ENCODE data around the gene PCYT1A. TPM values are rescaled to one million over a fixed set of nuclear protein-coding genes. Genes with fewer than 3 reads are reported as not detected.
"Not testable (repeated sequence)": the region's sequence is repeated elsewhere in the genome, so short reads cannot be mapped to it uniquely, and the experiment has no call there.

Gene PCYT1A
- total and polyA plus RNA-seq, 4 donors, result 26.7 to 65.0 (median 46.0) TPM

DNA sequence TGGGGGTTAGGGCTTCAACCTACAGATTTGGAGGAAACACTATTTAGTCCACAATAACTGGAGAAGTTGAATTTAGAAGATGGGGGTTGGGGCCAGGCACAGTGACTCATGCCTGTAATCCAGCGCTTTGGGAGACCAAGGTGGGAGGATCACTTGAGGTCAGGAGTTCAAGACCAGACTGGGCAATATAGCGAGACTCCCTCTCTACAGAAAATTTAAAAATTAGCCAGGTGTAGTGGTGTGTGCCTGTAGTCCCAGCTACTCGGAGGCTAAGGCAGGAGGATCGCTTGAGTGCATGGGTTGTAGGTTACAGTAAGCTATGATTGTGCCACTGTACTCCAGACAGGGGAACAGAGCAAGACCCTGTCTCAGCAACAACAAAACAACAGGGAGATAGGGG, 35.5 kb upstream of the PCYT1A start:
- WGBS, 2 donors, result 93 to 95% methylated on average over 4 of the region's 4 CpGs
- no peaks in the 10 kb centered on the region for H3K4me1 ChIP-seq (ENCODE audit: control insufficient read depth in 1 of 2, insufficient read depth in 2 of 2, low read length in 2 of 2)
- no peaks in the 10 kb centered on the region for H3K9me3 ChIP-seq (ENCODE audit: control insufficient read depth, low read length)
- no peak overlapping the region for H3K27ac ChIP-seq (ENCODE audit: low read depth in 1 of 2, low read length in 2 of 2)
- no peaks in the 10 kb centered on the region for H3K27me3 ChIP-seq (ENCODE audit: control insufficient read depth in 1 of 2, insufficient read depth in 2 of 2, low read length in 1 of 2)
- no peak for DNase-seq
- no peak overlapping the region for H3K4me3 ChIP-seq (ENCODE audit: low read length in 2 of 2)
- no peak for ATAC-seq (ENCODE audit: low FRiP score)
- intact Hi-C loops (cut with DNase I), result no loop called here
- no peaks in the 10 kb centered on the region for H3K36me3 ChIP-seq (ENCODE audit: control insufficient read depth in 1 of 2, insufficient read depth in 2 of 2, low read length in 1 of 2)

DNA sequence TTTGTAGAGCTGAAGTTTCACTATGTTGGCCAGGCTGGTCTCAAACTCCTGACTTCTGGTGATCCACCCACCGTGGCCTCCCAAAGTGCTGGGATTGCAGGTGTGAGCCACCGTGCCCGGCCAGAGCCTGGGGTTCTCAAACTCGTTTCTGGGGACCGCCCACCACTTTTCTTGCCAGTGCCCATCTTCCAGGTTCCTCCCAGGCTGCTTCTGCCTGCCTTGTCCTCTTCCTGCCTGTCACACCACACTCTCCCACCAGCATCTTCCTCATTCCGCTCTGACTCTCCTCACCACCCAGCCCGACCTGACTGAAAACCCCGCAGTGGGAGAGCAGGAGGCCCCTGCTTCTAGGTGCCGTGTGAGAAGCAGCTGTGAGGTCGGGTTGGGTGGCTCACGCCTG, 33.6 kb upstream of the PCYT1A start:
- Histone ChIP-seq H3K9me3 (ENCODE audit: control insufficient read depth, low read length) (no peaks in the 10 kb centered on the region), H3K36me3 (ENCODE audit: control insufficient read depth in 1 of 2, insufficient read depth in 2 of 2, low read length in 1 of 2) (no peaks in the 10 kb centered on the region), H3K27me3 (ENCODE audit: control insufficient read depth in 1 of 2, insufficient read depth in 2 of 2, low read length in 1 of 2) (no peaks in the 10 kb centered on the region), H3K4me3 (ENCODE audit: low read length in 2 of 2) (no peak overlapping the region), H3K4me1 (ENCODE audit: control insufficient read depth in 1 of 2, insufficient read depth in 2 of 2, low read length in 2 of 2) (no peaks in the 10 kb centered on the region), H3K27ac (ENCODE audit: low read depth in 1 of 2, low read length in 2 of 2) (no peak overlapping the region)
- DNase-seq (peak in 1 of 2 donors; percentile 58), ATAC-seq (ENCODE audit: low FRiP score) (no peak)
- WGBS, 2 donors, result 85 to 90% methylated on average over 11 of the region's 11 CpGs
- intact Hi-C loops (cut with DNase I), result no loop called here

DNA sequence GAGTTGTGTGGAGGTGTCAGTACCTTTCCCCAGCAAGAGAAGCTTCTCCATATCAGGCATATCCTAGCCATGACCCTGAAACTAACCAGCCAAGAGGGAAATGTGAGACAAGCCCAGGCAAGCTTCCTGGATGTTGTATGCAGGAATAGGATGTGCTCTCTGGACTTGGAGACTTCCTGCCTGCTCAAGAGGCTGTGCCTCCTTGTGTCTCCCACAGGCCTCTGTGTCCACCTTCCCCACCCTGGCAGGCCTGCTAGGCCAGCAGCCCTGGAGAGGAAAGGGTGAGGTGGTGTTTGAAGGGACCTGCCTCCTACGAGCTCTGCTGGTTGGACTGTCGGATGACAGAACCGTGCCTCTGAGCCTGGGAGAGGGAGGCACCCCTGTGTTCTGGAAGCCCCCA, 32.6 kb upstream of the PCYT1A start:
- H3K27me3 ChIP-seq (ENCODE audit: control insufficient read depth in 1 of 2, insufficient read depth in 2 of 2, low read length in 1 of 2), result no peaks in the 10 kb centered on the region
- H3K9me3 ChIP-seq (ENCODE audit: control insufficient read depth, low read length), result no peaks in the 10 kb centered on the region
- 55 to 77% methylated on average over 3 of the region's 3 CpGs for WGBS, 2 donors
- no peak overlapping the region for H3K4me3 ChIP-seq (ENCODE audit: low read length in 2 of 2)
- H3K27ac ChIP-seq (ENCODE audit: low read depth in 1 of 2, low read length in 2 of 2), result no peak overlapping the region
- no peaks in the 10 kb centered on the region for H3K4me1 ChIP-seq (ENCODE audit: control insufficient read depth in 1 of 2, insufficient read depth in 2 of 2, low read length in 2 of 2)
- H3K36me3 ChIP-seq (ENCODE audit: control insufficient read depth in 1 of 2, insufficient read depth in 2 of 2, low read length in 1 of 2), result no peaks in the 10 kb centered on the region
- intact Hi-C loops (cut with DNase I), result no loop called here
- no peak for ATAC-seq (ENCODE audit: low FRiP score)
- no peak for DNase-seq

DNA sequence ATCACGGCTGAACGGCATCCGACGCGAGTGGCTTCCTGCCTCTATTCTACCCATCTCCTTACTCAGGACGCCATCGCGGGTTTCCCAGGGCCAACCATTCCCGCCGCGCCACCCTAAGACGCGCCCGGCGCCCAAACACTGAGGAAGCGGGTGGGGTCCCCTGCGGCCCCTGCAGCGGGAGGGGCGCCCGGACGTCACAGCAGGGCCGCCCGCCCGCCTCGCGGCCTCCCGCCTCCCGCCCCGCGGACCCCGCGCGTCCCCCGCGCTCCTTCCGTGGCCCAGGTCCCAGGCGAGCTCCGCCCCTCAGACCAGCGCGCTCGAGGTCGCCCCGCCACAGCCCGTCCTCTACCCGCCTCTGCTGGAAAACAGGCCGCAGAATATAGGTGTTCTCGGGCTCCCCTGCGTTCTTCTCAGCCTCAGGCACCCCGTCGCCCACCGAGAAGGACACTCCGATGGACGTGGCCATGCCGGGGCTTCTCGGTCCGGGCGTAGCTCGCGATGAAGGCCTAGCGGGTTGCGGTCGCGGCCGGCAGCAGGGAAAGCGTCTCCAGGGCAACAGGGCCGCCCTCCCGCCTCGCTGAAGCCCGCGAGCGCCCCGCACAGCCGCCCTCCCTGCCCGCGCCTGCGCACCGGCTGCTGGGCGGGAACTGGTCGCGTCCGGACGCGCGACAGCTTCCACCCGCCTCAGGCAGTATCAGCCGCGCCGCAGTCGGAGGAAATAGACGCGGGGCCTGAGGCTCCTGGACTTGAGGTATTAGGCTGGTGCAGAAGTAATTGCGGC, 30.4 kb upstream of the PCYT1A start, which contains the start of gene DYNLT2B:
TSS of gene DYNLT2B (minus strand) at position 554 of the 781 bp plus-strand sequence. CDS start at position 466, 88 bp downstream.
- Histone ChIP-seq H3K27ac (ENCODE audit: low read depth in 1 of 2, low read length in 2 of 2) (peak within 1 kb of the TSS; percentile 38 to 78), H3K36me3 (ENCODE audit: control insufficient read depth in 1 of 2, insufficient read depth in 2 of 2, low read length in 1 of 2) (no peaks in the 10 kb centered on the region), H3K4me3 (ENCODE audit: low read length in 2 of 2) (peak within 1 kb of the TSS; percentile 81 to 95), H3K9me3 (ENCODE audit: control insufficient read depth, low read length) (no peaks in the 10 kb centered on the region), H3K27me3 (ENCODE audit: control insufficient read depth in 1 of 2, insufficient read depth in 2 of 2, low read length in 1 of 2) (no peaks in the 10 kb centered on the region), H3K4me1 (ENCODE audit: control insufficient read depth in 1 of 2, insufficient read depth in 2 of 2, low read length in 2 of 2) (no peaks in the 10 kb centered on the region)
- DNase-seq (peak; percentile 92 to 95), ATAC-seq (ENCODE audit: low FRiP score) (peak; percentile 98)
- intact Hi-C loops (cut with DNase I), result no loop called here
- WGBS, 2 donors, result 0 to 1% methylated on average over 71 to 92 of the region's 92 CpGs

DNA sequence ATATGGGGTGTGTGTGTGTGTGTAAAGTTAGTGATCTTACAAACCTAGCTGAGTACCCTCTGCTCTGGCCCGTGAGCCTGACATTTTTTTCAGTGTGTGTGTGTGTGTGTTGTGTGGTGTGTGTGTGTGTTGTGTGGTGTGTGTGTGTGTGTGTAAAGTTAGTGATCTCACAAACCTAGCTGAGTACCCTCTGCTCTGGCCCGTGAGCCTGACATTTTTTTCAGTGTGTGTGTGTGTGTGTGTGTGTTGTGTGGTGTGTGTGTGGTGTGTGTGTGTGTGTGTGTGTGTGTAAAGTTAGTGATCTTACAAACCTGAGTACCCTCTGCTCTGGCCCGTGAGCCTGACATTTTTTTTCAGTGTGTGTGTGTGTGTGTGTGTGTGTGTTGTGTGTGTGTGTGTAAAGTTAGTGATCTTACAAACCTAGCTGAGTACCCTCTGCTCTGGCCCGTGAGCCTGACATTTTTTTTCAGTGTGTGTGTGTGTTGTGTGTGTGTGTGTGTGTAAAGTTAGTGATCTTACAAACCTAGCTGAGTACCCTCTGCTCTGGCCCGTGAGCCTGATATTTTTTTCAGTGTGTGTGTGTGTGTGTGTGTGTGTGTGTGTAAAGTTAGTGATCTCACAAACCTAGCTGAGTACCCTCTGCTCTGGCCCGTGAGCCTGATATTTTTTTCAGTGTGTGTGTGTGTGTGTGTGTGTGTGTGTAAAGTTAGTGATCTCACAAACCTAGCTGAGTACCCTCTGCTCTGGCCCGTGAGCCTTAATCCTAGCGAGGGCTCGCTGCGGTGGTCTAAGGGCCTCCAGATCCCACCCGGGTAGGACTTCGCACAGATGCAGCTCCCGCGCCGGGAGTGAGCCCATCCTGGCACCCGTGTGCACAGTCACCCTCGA, 29.5 kb upstream of the PCYT1A start:
- H3K4me3 ChIP-seq (ENCODE audit: low read length in 2 of 2), result peak overlapping the region; percentile 81 to 95
- H3K9me3 ChIP-seq (ENCODE audit: control insufficient read depth, low read length); H3K4me1 ChIP-seq (ENCODE audit: control insufficient read depth in 1 of 2, insufficient read depth in 2 of 2, low read length in 2 of 2); intact Hi-C loops (cut with DNase I); H3K36me3 ChIP-seq (ENCODE audit: control insufficient read depth in 1 of 2, insufficient read depth in 2 of 2, low read length in 1 of 2); H3K27me3 ChIP-seq (ENCODE audit: control insufficient read depth in 1 of 2, insufficient read depth in 2 of 2, low read length in 1 of 2); DNase-seq; ATAC-seq (ENCODE audit: low FRiP score): not testable (repeated sequence)
- peak overlapping the region in 1 of 2 donors; percentile 78 for H3K27ac ChIP-seq (ENCODE audit: low read depth in 1 of 2, low read length in 2 of 2)
- WGBS, 2 donors, result 9 to 14% methylated on average over 12 to 16 of the region's 17 CpGs

DNA sequence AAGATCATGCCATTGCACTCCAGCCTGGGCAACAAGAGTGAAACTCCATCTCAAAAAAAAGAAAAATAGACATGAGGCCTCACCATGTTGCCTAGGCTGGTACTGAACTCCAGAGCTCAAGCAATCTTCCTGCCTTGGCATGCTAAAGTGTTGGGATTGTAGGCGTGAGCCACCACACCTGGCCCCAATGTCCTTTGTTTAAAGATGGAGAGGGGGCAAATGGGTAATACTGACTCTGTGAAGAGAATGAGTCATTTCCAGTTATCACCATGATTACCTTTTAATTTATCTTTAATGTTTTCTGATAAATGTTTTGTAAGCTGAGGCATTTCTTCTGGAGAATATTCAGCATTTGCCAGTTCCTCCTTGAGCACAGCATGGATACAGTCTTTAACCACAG, 28.3 kb upstream of the PCYT1A start:
- no peak overlapping the region for H3K4me3 ChIP-seq (ENCODE audit: low read length in 2 of 2)
- no peaks in the 10 kb centered on the region for H3K27me3 ChIP-seq (ENCODE audit: control insufficient read depth in 1 of 2, insufficient read depth in 2 of 2, low read length in 1 of 2)
- intact Hi-C loops (cut with DNase I), result no loop called here
- 76 to 93% methylated on average over 1 of the region's 1 CpG for whole genome bisulfite sequencing, 2 donors
- no peaks in the 10 kb centered on the region for H3K9me3 ChIP-seq (ENCODE audit: control insufficient read depth, low read length)
- no peak overlapping the region for H3K27ac ChIP-seq (ENCODE audit: low read depth in 1 of 2, low read length in 2 of 2)
- no peak for ATAC-seq (ENCODE audit: low FRiP score)
- DNase-seq, result no peak
- no peaks in the 10 kb centered on the region for H3K4me1 ChIP-seq (ENCODE audit: control insufficient read depth in 1 of 2, insufficient read depth in 2 of 2, low read length in 2 of 2)
- no peaks in the 10 kb centered on the region for H3K36me3 ChIP-seq (ENCODE audit: control insufficient read depth in 1 of 2, insufficient read depth in 2 of 2, low read length in 1 of 2)

DNA sequence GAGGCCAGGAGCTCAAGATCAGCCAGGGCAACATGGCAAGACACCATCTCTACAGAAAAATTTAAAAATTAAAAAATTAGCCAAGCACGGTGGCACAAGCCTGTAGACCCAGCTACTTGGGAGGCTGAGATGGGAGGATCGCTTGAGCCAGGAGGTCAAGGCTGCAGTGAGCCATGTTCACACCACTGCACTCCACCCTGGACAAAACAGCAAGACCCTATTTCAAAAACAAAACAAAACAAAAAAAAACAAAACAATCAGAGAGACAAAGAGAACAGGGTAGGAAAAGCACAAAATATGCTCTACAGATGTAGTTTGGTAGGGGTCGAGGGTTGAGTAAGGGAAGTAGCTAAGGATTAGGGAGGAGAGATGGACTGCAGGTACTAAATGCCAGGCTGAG, 27.1 kb upstream of the PCYT1A start:
- Histone ChIP-seq H3K36me3 (ENCODE audit: control insufficient read depth in 1 of 2, insufficient read depth in 2 of 2, low read length in 1 of 2) (no peaks in the 10 kb centered on the region), H3K4me3 (ENCODE audit: low read length in 2 of 2) (no peak overlapping the region), H3K27ac (ENCODE audit: low read depth in 1 of 2, low read length in 2 of 2) (no peak overlapping the region), H3K27me3 (ENCODE audit: control insufficient read depth in 1 of 2, insufficient read depth in 2 of 2, low read length in 1 of 2) (no peaks in the 10 kb centered on the region), H3K9me3 (ENCODE audit: control insufficient read depth, low read length) (no peaks in the 10 kb centered on the region), H3K4me1 (ENCODE audit: control insufficient read depth in 1 of 2, insufficient read depth in 2 of 2, low read length in 2 of 2) (no peaks in the 10 kb centered on the region)
- DNase-seq (no peak), ATAC-seq (ENCODE audit: low FRiP score) (no peak)
- intact Hi-C loops (cut with DNase I), result no loop called here
- 95 to 96% methylated on average over 3 of the region's 3 CpGs for WGBS, 2 donors

DNA sequence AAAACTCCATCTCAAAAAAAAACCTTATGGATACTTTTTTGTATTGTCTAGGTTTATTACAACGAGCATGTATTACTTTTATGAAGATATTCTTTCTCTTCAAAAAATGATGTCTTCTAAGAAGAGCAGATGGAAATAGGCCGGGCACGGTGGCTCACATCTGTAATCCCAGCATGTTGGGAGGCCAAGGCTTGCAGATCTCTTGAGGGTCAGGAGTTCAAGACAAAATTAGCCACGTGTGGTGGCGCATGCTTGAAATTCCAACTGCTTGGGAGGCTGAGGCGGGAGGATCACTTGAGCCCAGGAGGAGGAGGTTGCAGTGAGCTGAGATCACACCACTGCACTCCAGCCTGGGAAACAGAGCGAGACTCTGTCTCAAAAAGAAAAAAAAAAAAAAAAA, 26.6 kb upstream of the PCYT1A start:
- H3K9me3 ChIP-seq (ENCODE audit: control insufficient read depth, low read length); DNase-seq; H3K27ac ChIP-seq (ENCODE audit: low read depth in 1 of 2, low read length in 2 of 2); intact Hi-C loops (cut with DNase I); H3K4me3 ChIP-seq (ENCODE audit: low read length in 2 of 2); ATAC-seq (ENCODE audit: low FRiP score); H3K27me3 ChIP-seq (ENCODE audit: control insufficient read depth in 1 of 2, insufficient read depth in 2 of 2, low read length in 1 of 2); H3K4me1 ChIP-seq (ENCODE audit: control insufficient read depth in 1 of 2, insufficient read depth in 2 of 2, low read length in 2 of 2); H3K36me3 ChIP-seq (ENCODE audit: control insufficient read depth in 1 of 2, insufficient read depth in 2 of 2, low read length in 1 of 2): not testable (repeated sequence)
- 80 to 85% methylated on average over 6 to 7 of the region's 7 CpGs for WGBS, 2 donors

Data from aorta (tissue), 5 donors.